Motor neuron (in vitro differentiated cells): Measurements from ENCODE around the gene MAGIX. TPM values are rescaled to one million over a fixed set of nuclear protein-coding genes. Genes with fewer than 3 reads are reported as not detected.

Experiments used
- ATAC-seq, 8 experiments: fragments of 200-7000 bp; cut with Tn5 transposase; replicated peaks in 6 of 8; 2 replicates each; pipeline ENCODE4 v1.8.0; 2021; ENCODE audit warnings: mild to moderate bottlenecking in 8 of 8, moderate library complexity in 8 of 8
- H3K27ac ChIP-seq, 2 donors: fragments of 250-450 bp; sonication (Bioruptor Pico); 2 replicates each; pipeline ENCODE4 v1.9.0; 2021; ENCODE audit warnings: antibody characterized with exemption in 2 of 2, mild to moderate bottlenecking in 2 of 2, moderate library complexity in 1 of 2
- H3K4me1 ChIP-seq, 2 donors: fragments of 250-450 bp; sonication (Bioruptor Pico); replicated peaks in 1 of 2; 2 replicates each; pipeline ENCODE4 v1.6.1; 2021; ENCODE audit warnings: antibody characterized with exemption in 2 of 2, mild to moderate bottlenecking in 2 of 2, moderate library complexity in 1 of 2
- H3K4me3 ChIP-seq, 5 donors: fragments of 250-450 bp; sonication (Bioruptor Pico); 2 replicates each; pipeline ENCODE4 v1.9.0; 2021; ENCODE audit warnings: antibody characterized with exemption in 5 of 5, mild to moderate bottlenecking in 5 of 5, moderate library complexity in 4 of 5
- WGBS, 10 experiments: fragments of 450-650 bp; shearing (Covaris generic); methylation state at CpG; one replicate each; pipeline ENCODE4 v1.0.0; 2022; 5-methylcytosine and 5-hydroxymethylcytosine counted together
- in situ Hi-C, 9 experiments: fragments of 400-800 bp; cut with MboI; loops; one replicate each; pipeline ENCODE4 v1.15.0; 2021; ENCODE audit warnings: low sequenced_read_pairs in 9 of 9, low pct_unique_long_range_greater_than_20kb in 2 of 9; ENCODE audit not compliant: unreplicated experiment in 9 of 9
- total RNA-seq, 8 experiments: library from RNA; unstranded; fragments of 300-600 nt; gene quantifications; 2 replicates each; pipeline versions ENCODE4 v1.2.3 to v1.2.4, GENCODE V29; 2022

The MAGIX gene
- total RNA-seq, 8 experiments from 2014 or later = 0.57 to 2.7 (median 1.4) TPM

DNA sequence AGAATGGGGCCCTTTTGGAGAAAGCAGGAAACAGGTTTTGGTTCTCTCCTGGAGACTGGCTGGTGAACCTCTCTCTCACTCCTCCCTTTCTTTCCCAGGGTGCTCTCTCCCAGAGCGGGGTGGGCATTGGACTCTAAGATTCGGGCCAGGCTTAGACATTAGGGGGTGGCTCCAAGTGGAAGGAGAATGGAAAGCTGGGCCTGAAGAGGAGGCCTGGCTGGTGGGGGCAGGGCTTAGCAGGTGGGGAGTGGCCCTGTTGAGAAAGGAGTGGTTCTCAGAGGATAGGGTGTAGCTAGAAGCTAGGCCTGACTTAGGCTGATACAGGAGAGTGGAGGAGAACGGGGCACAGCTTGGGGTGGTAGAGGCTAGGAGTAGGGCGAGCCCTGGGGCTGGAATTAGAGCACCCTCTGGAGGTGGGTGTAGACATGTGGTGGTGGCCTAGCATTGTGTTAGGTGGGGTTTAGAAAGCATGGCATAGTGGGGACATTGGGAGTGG is 14.8 kb downstream of the MAGIX start:
- peaks cover 0 to 5% of the 10 kb centered on the region in 2 donors for H3K4me1 ChIP-seq
- ATAC-seq = peak in 3 of 8 experiments; percentile 18 to 54 (median 53)
- in situ Hi-C loops = no loop called here
- 57 to 100% methylated on average over 1 to 3 of the region's 4 CpGs; no CpG with 5 or more reads in 8 of the 10 experiments for WGBS, 10 experiments
- H3K27ac ChIP-seq = no peak overlapping the region
- no peak overlapping the region for H3K4me3 ChIP-seq

DNA sequence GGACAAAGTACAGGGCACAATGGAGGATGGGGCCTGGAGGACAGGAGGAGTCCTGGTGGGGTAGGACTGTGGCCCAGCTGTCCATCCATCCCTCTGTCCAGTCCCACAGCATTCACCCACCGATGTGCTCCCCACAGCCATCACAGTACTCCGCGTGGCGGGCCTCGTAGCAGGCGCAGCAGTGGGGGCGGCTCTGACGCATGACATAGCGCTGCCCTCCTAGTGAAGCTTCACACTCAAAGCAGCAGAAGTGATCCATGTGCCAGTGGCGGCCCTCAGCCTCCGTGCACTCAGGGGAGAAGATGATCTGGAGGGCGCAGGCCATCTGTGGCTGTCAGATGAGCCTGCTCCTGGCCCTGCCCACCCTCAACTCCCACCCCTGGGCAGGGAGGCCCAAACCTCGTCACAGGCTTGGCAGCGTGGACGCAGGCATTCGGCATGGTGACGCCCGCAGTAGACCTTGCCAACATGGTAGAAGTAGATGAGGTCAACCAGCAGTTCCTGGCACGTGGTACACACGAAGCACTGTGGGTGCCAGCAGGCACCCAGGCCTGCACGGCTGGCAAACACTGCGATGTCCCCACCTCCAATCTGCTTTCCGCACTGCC is 15.4 kb downstream of the MAGIX start:
- H3K4me3 ChIP-seq = no peak overlapping the region
- H3K4me1 ChIP-seq = peaks cover 0 to 1% of the 10 kb centered on the region in 2 donors
- ATAC-seq = no peak
- H3K27ac ChIP-seq = no peak overlapping the region
- 65 to 100% (median 100%) methylated on average over 2 to 9 of the region's 23 CpGs; no CpG with 5 or more reads in 7 of the 10 experiments for WGBS, 10 experiments
- in situ Hi-C loops = no loop called here

DNA sequence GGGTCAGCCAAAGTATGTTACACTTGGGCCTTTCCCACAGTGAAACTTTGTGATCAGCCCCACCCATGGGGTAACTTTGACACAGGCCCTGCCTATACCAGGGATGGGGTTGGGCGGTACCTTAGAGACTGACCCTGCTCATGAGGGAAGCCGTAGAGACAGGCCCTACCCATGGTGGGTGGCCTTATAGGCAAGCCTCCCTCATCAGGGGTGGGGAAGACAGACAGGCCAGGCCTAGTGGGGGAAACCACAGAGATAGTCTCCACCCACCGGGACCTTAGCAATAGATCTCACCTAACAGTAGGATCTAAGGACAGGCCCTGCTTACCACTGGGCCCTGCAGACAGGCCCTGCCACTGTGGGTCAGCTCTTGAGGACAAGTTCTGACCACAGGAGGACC is 16.0 kb downstream of the MAGIX start:
- Histone ChIP-seq H3K4me1 (no peaks in the 10 kb centered on the region), H3K4me3 (no peak overlapping the region), H3K27ac (no peak overlapping the region)
- WGBS, 10 experiments = no CpG with 5 or more reads among the region's 3 CpGs
- in situ Hi-C loops = no loop called here
- ATAC-seq = no peak

DNA sequence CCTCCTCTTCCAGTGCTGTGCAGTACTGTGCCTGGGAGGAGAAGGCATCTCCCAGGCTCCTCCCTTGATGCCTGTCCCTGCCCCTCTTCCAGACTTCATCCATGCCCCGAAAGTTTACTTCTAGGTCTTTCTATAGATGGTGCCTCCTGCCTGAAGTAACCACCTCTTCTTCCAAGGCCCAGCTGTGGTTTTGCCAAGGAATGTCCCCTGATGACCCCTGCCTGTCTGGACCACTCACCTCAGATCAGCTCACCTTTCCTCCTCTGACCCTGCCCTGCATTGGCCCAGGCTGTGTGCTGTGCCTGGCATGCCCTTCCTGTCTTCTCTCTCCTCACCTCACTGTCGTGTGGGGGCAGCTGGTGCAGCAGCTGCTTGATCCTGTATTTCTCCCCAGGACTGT is 16.8 kb downstream of the MAGIX start:
- in situ Hi-C loops = no loop called here
- no peaks in the 10 kb centered on the region for H3K4me1 ChIP-seq
- no peak overlapping the region for H3K27ac ChIP-seq
- H3K4me3 ChIP-seq = no peak overlapping the region
- ATAC-seq = no peak
- WGBS, 10 experiments = 40% methylated on average over 1 of the region's 2 CpGs; no CpG with 5 or more reads in 9 of the 10 experiments

DNA sequence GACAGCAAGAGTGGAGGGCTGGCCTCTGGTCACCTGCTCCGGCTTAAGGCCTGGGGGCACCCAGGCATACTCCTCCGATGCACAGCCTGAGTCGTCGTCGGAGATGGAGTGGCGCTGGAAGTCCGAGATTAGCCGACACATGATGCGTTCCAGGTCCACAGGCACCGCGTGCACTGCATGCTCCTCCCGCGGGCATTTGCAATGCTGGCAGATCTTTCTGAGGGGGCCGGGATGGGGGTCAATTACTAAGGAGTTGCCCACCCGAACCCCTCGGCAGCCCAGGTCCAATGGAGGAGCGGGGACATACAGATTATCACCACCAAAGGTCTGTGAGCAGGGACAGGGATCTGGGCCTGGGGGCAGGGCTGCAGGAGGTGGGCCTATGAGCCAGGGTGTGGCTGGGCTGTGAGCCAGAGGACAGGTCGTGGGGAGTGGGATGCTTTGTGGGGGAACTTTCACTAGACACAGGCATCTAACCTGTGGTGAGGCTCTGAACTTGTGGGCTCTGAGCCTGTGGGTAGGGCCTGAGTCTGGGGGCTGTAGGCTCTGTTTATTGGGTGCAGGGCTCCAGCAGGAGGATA is 21.2 kb downstream of the MAGIX start:
- peaks cover 21 to 26% of the 10 kb centered on the region in 2 donors for H3K4me1 ChIP-seq
- H3K27ac ChIP-seq = peak overlapping the region in 1 of 2 donors; percentile 60
- WGBS, 10 experiments = 82 to 100% methylated on average over 1 to 8 of the region's 18 CpGs; no CpG with 5 or more reads in 8 of the 10 experiments
- H3K4me3 ChIP-seq = no peak overlapping the region
- in situ Hi-C loops = no loop called here
- no peak for ATAC-seq

DNA sequence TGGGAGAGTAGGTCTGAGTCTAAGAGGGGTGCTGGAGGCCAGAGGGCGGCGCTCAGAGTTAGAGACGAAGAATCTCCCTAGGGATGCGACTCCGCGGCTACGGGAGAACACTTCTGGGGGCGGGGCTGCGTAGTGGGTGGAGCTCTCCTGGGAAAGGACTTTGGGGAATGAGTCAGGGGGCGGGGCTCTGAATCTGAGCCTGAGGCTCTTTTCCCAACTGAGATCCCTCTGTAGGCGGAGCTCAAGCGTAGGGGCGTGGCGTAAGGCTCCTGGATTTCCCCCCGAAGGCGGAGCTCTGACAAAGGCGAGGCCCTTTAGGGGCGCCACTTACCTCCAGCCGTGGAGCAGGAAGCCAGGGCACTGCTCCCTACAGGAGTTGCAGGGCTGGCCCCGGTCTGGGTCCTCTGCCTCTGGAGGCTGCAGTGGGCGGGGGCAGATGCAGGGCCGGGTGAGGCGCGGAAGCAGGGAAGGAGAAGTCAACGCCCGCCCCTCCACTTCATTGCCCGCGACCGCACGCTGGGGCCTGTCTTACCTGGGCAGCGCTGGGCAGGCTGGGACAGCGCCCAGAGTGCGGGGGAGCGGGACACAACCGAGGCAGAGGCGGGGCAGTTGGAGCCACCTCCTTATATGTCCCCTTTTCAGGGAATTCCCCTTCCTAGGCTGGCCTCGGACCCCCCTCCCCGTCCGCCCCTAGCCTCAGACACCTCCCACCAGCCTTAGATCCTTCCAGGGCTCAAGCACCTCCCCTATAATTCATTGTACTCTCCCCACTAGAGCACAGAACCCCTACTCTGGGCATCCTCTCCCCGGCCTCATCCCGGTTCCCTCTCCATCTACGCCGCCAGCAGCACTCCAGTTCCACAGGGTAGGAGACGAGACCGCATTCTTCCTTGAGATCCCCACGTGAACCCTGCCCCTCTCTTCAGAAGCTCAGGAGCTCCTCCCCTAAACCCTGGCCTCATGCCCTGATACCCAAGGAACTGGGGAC is 22.0 kb downstream of the MAGIX start:
- whole genome bisulfite sequencing, 10 experiments = 50% methylated on average over 2 of the region's 46 CpGs; no CpG with 5 or more reads in 9 of the 10 experiments
- Histone ChIP-seq H3K4me3 (peak overlapping the region; percentile 12 to 29 (median 21)), H3K4me1 (peaks cover 21 to 26% of the 10 kb centered on the region in 2 donors), H3K27ac (peak overlapping the region in 1 of 2 donors; percentile 60)
- peak; percentile 69 to 88 (median 82) for ATAC-seq
- in situ Hi-C loops = no loop called here

DNA sequence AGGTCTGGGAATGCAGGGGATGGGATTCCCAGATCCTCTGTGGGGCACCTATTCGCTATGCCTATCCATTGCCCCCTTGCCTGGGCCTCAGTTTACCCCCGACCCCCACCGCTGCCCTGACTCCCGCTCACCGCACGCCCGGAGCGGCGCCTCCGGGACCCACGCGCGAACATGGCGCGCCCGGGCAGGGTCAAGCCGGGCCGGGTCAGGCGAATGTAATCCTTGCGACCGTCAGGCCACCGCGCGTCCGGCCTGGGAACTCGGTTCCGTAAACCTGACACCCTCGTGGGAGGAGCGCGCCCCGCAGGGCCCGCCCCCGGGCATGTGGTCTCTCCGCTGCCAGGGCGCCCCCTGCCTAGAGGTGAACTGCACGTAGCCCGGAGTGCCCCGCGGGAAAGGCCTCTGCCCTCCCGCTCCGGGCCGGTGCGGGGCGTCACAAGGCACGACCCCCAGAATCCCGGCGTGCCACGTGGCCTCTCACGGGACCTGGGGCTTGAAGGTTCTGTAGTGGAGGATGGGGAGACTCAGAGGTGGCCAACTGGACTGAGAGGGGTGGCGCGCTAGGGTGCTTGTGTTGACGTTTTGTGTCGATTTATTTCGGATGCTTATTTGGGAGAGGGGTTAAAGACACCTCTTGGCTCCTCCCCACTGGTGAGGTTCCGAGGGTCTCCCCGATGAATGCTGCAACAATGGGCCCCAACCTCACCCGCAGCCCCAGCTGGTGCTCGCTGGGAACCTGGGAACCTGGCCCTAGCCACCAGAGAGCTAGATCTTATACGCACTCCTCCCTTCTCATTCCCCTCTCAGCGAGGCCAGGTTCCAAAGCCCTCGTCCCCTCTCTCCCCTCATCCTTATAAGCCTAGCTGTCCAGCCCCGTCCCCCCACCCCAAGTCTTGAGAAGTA is 23.8 kb downstream of the MAGIX start, which contains the start of gene PRICKLE3:
Gene PRICKLE3, minus strand, starts transcription at position 249 of the 903 bp plus-strand sequence. Its CDS starts 76 bp downstream, at position 173.
- H3K4me3 ChIP-seq = peak within 1 kb of the TSS in 3 of 5 donors; percentile 12 to 33 (median 24)
- in situ Hi-C loops = no loop called here
- peaks cover 26 to 27% of the 10 kb centered on the region in 2 donors for H3K4me1 ChIP-seq
- WGBS, 10 experiments = 48 to 58% methylated on average over 4 to 5 of the region's 62 CpGs; no CpG with 5 or more reads in 8 of the 10 experiments
- H3K27ac ChIP-seq = peak within 1 kb of the TSS in 1 of 2 donors; percentile 78
- ATAC-seq = peak in 3 of 8 experiments; percentile 0 to 9 (median 5)

DNA sequence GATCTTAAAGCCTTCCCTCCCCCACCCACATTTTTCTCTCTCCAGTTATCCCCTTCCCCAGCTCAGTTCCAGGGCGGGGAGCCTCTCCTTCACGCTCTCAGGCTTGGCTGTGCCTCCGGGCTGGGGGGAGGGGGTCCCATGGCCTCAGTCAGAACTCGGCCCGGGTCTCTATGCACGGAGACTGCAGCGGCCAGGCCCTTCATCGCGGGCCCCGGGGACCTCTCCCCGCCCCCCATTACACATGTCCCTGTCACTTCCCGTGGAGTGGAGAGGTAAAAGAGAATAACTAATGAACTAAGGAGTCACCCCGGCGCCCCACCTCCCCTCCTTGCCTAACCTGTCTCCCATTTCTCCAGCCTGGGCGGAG is 24.5 kb downstream of the MAGIX start:
- in situ Hi-C loops = no loop called here
- ATAC-seq = no peak
- peak overlapping the region in 1 of 2 donors; percentile 78 for H3K27ac ChIP-seq

DNA sequence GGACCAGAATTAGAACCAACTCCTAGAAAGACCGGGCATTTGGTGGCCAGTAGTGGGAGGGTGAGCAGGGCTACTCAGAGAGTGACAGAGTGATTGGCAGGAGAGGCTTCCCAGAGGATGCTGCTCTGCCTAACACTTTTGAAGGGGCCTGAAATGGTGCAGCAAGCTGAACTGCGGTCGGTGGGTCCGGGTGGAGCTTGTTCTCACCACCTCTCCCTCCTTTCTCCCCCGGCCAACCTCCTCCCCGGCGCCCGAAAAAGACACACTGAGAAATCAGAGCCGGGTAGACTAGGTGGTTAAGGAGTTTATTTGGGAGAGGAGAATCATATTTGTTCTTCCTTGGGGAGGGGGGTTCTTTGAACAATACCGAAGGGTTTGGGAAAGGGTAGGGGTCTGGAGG is 25.0 kb downstream of the MAGIX start:
- Histone ChIP-seq H3K4me1 (peaks cover 26 to 27% of the 10 kb centered on the region in 2 donors), H3K27ac (no peak overlapping the region), H3K4me3 (no peak overlapping the region)
- in situ Hi-C loops = no loop called here
- WGBS, 10 experiments = 60 to 90% methylated on average over 4 of the region's 10 CpGs; no CpG with 5 or more reads in 8 of the 10 experiments
- no peak for ATAC-seq

More for the DNA sequence above, 24.5 kb downstream of the MAGIX start:
- H3K4me3 ChIP-seq = no peak overlapping the region
- peaks cover 26 to 27% of the 10 kb centered on the region in 2 donors for H3K4me1 ChIP-seq
- WGBS, 10 experiments = no CpG with 5 or more reads among the region's 15 CpGs

DNA sequence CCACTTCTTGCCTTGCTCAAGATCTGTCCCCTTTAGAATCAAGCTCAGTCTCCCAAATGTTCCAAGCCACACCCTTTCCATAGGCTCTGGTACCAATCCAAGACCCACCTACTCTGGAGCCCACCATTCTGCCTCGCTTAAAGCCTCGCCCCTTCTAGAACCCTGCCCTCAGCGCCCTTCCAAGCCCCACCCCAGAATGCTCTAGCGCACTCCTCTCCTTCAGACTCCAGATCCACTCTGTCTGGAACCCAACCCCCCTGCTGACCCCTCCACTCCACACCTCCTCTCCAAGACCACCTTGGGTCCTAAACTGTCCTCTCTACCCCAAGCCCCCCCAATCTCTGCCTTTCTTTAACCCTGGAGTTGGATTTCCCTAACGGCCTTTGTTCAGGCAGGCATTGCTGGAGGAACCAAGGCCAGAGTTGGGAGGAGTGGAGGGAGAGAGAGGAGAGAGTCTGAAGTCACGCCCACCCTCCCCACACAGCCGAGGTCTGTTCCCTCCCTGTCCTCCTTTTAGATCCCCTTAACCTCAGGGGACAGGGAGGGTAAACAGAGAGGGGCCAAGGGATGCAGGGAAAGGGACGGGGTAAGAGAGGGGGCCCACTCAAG is 26.0 kb downstream of the MAGIX start:
- no peak for ATAC-seq
- in situ Hi-C loops = no loop called here
- no CpG with 5 or more reads among the region's 8 CpGs for WGBS, 10 experiments

DNA sequence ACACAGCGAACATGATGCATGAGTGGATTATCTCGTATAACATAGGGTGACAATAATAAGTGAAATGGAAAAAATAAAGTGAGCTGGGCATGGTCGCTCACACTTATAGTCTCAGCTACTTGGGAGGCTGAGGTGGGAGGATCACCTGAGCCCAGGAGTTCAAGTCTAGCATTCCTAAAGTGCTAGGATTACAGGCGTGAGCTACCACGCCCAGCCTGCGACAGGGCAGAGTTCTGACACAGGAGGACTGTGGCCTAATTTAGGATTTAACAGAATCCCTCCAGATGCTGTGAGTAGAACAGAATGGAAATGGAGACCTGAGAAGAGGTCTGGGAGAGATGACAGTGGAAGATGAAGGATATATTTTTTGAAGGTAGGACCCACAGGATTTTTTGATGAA is 27.0 kb downstream of the MAGIX start:
- WGBS, 10 experiments = 48 to 100% (median 89%) methylated on average over 1 to 3 of the region's 6 CpGs; no CpG with 5 or more reads in 4 of the 10 experiments
- ATAC-seq = no peak
- H3K27ac ChIP-seq = no peak overlapping the region
- in situ Hi-C loops = no loop called here
- no peak overlapping the region for H3K4me3 ChIP-seq
- peaks cover 24 to 26% of the 10 kb centered on the region in 2 donors for H3K4me1 ChIP-seq

More for the DNA sequence above, 26.0 kb downstream of the MAGIX start:
- Histone ChIP-seq H3K27ac (no peak overlapping the region), H3K4me1 (peaks cover 26 to 27% of the 10 kb centered on the region in 2 donors), H3K4me3 (no peak overlapping the region)
